Measurements from ENCODE around the gene GSTA5.
"Not testable (repeated sequence)": the region's sequence is repeated elsewhere in the genome, so short reads cannot be mapped to it uniquely, and the experiment has no call there.

Gene GSTA5

GRCh38 chr6:52830869-52831268 lies 9.7 kb downstream of the GSTA5 start:
- not testable (repeated sequence) for FAIRE-seq

- FAIRE-seq, result no peak
Measured at GRCh38 chr6:52829046-52829817, 11.4 kb downstream of the GSTA5 start.

GRCh38 chr6:52828621-52829020 lies 12.0 kb downstream of the GSTA5 start:
- not testable (repeated sequence) for FAIRE-seq

GRCh38 chr6:52827073-52827783 lies 13.4 kb downstream of the GSTA5 start:
- peak; percentile 45 for FAIRE-seq

- no peak for FAIRE-seq
Measured at GRCh38 chr6:52826513-52826912, 14.1 kb downstream of the GSTA5 start.

- not testable (repeated sequence) for FAIRE-seq
Measured at GRCh38 chr6:52825900-52826459, 14.6 kb downstream of the GSTA5 start.

- not testable (repeated sequence) for FAIRE-seq
Measured at GRCh38 chr6:52825270-52825793, 15.3 kb downstream of the GSTA5 start.

GRCh38 chr6:52821842-52822241 lies 18.8 kb downstream of the GSTA5 start:
- no peak for FAIRE-seq

GRCh38 chr6:52820198-52820597 lies 20.4 kb downstream of the GSTA5 start:
- no peak for FAIRE-seq

- no peak for FAIRE-seq
Measured at GRCh38 chr6:52815167-52816092, 25.2 kb downstream of the GSTA5 start.

- not testable (repeated sequence) for FAIRE-seq
Measured at GRCh38 chr6:52814545-52814944, 26.1 kb downstream of the GSTA5 start.

- FAIRE-seq, result not testable (repeated sequence)
Measured at GRCh38 chr6:52809777-52810176, 30.8 kb downstream of the GSTA5 start.

GRCh38 chr6:52808660-52809059 lies 32.0 kb downstream of the GSTA5 start:
- FAIRE-seq, result no peak

- FAIRE-seq, result not testable (repeated sequence)
Measured at GRCh38 chr6:52803668-52804255, 36.9 kb downstream of the GSTA5 start, which contains the start of gene GSTA1. Gene GSTA1, minus strand, starts transcription at chr6:52803816. Its CDS starts 4,549 bp downstream, at chr6:52799267.

GRCh38 chr6:52802806-52803205 lies 37.8 kb downstream of the GSTA5 start:
- FAIRE-seq, result no peak

- no peak for FAIRE-seq
Measured at GRCh38 chr6:52801188-52801841, 39.3 kb downstream of the GSTA5 start.

GRCh38 chr6:52799272-52799671 lies 41.3 kb downstream of the GSTA5 start:
- FAIRE-seq, result not testable (repeated sequence)

- FAIRE-seq, result not testable (repeated sequence)
Measured at GRCh38 chr6:52794366-52794765, 46.2 kb downstream of the GSTA5 start.

- no peak for FAIRE-seq
Measured at GRCh38 chr6:52790861-52791260, 49.8 kb downstream of the GSTA5 start.

GRCh38 chr6:52789658-52790057 lies 51.0 kb downstream of the GSTA5 start:
- not testable (repeated sequence) for FAIRE-seq

- peak; percentile 33 for FAIRE-seq
Measured at GRCh38 chr6:52788478-52788877, 52.1 kb downstream of the GSTA5 start.
